ENCODE results near the gene TNIP1.

DNA sequence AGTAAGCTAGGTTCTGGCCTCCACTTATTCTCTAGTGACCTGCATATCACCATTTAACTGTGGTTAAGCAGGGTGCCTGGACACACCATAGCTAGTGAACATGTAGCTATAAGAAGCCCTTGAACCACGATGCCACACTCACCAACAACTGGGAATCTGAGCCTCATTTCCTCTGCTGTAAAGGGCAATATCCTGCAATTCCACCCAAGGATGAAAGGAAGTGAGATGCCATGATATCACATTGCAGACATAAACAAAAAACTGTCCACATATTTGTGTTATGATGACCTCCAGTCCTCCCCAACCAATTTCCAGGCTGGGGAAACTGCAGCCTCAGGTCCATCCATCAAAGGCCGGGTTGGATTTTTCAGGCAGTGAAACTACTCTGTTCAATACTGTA, 10.4 kb downstream of the TNIP1 start:
- TF ChIP-seq, protein P1, sequence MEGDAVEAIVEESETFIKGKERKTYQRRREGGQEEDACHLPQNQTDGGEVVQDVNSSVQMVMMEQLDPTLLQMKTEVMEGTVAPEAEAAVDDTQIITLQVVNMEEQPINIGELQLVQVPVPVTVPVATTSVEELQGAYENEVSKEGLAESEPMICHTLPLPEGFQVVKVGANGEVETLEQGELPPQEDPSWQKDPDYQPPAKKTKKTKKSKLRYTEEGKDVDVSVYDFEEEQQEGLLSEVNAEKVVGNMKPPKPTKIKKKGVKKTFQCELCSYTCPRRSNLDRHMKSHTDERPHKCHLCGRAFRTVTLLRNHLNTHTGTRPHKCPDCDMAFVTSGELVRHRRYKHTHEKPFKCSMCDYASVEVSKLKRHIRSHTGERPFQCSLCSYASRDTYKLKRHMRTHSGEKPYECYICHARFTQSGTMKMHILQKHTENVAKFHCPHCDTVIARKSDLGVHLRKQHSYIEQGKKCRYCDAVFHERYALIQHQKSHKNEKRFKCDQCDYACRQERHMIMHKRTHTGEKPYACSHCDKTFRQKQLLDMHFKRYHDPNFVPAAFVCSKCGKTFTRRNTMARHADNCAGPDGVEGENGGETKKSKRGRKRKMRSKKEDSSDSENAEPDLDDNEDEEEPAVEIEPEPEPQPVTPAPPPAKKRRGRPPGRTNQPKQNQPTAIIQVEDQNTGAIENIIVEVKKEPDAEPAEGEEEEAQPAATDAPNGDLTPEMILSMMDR (IDR thresholded peaks at IDR 0.05) = no peak
- no peak for TF ChIP-seq POLR2A (IDR thresholded peaks at IDR 0.05)

All from testis (tissue), 2 donors.